ENCODE results near the gene CREB3L2.

CREB3L2 gene

GRCh38 chr7:137847568-137848050 is 154.3 kb downstream of the CREB3L2 start:
- Histone ChIP-seq H3K9me3 (ENCODE audit: control insufficient read depth, insufficient read depth, low read depth, low read length) (no peaks in the 10 kb centered on the region), H3K4me3 (ENCODE audit: low read depth, low read length) (no peak overlapping the region), H3K36me3 (ENCODE audit: control insufficient read depth in 2 of 2, insufficient read depth in 1 of 2, low read length in 2 of 2) (no peaks in the 10 kb centered on the region), H3K27ac (ENCODE audit: extremely low read depth, low read depth, low read length) (no peak overlapping the region), H3K4me1 (ENCODE audit: control insufficient read depth, insufficient read depth, low read length) (no peaks in the 10 kb centered on the region)
- ChIA-PET POLR2A (no interaction called here), CTCF (no interaction called here)
- TF ChIP-seq ZNF140 (tag by site-specific recombination; IDR thresholded peaks at IDR 0.05), result no peak
- TF ChIP-seq ZNF341 (tag by site-specific recombination; IDR thresholded peaks at IDR 0.05; ENCODE audit: low read depth), result no peak
- no peak for TF ChIP-seq ZNF571 (tag by site-specific recombination; IDR thresholded peaks at IDR 0.05)
- TF ChIP-seq PRDM4 (tag by site-specific recombination; IDR thresholded peaks at IDR 0.05), result no peak
- no peak for TF ChIP-seq BCL6B (tag by site-specific recombination; IDR thresholded peaks at IDR 0.05)
- TF ChIP-seq ZNF654 (tag by site-specific recombination; IDR thresholded peaks at IDR 0.05; ENCODE audit: low read depth), result no peak
- no peak for TF ChIP-seq FEZF1 (tag by site-specific recombination; IDR thresholded peaks at IDR 0.05)
- no peak for TF ChIP-seq ZNF2 (tag by site-specific recombination; IDR thresholded peaks at IDR 0.05)
- TF ChIP-seq ZNF121 (tag by site-specific recombination; IDR thresholded peaks at IDR 0.05), result no peak

GRCh38 chr7:137846827-137847567 is 154.9 kb downstream of the CREB3L2 start, which contains the start of gene DGKI:
Gene DGKI (minus strand): TSS chr7:137846974.
- H3K9me3 ChIP-seq (ENCODE audit: control insufficient read depth, insufficient read depth, low read depth, low read length), result no peaks in the 10 kb centered on the region
- ChIA-PET POLR2A (no interaction called here), CTCF (no interaction called here)
- TF ChIP-seq ZBTB26 (tag by site-specific recombination; optimal IDR thresholded peaks at IDR 0.05) (peak; percentile 20), ZNF670 (tag by site-specific recombination; IDR thresholded peaks at IDR 0.05; ENCODE audit: low read depth) (no peak)
- H3K4me1 ChIP-seq (ENCODE audit: control insufficient read depth, insufficient read depth, low read length), result no peaks in the 10 kb centered on the region
- no peak within 1 kb of the TSS for H3K27ac ChIP-seq (ENCODE audit: extremely low read depth, low read depth, low read length)
- peak within 1 kb of the TSS; percentile 28 for H3K4me3 ChIP-seq (ENCODE audit: low read depth, low read length)
- no peaks in the 10 kb centered on the region for H3K36me3 ChIP-seq (ENCODE audit: control insufficient read depth in 2 of 2, insufficient read depth in 1 of 2, low read length in 2 of 2)

GRCh38 chr7:137846549-137846826 is 155.4 kb downstream of the CREB3L2 start:
- ChIA-PET POLR2A (no interaction called here), CTCF (no interaction called here)
- H3K4me1 ChIP-seq (ENCODE audit: control insufficient read depth, insufficient read depth, low read length), result no peaks in the 10 kb centered on the region
- H3K27ac ChIP-seq (ENCODE audit: extremely low read depth, low read depth, low read length), result no peak overlapping the region
- H3K4me3 ChIP-seq (ENCODE audit: low read depth, low read length), result peak overlapping the region; percentile 28
- H3K36me3 ChIP-seq (ENCODE audit: control insufficient read depth in 2 of 2, insufficient read depth in 1 of 2, low read length in 2 of 2), result no peaks in the 10 kb centered on the region
- H3K9me3 ChIP-seq (ENCODE audit: control insufficient read depth, insufficient read depth, low read depth, low read length), result no peaks in the 10 kb centered on the region
- TF ChIP-seq ZSCAN4 (tag by site-specific recombination; IDR thresholded peaks at IDR 0.05) (no peak), ZNF350 (tag by site-specific recombination; IDR thresholded peaks at IDR 0.05) (no peak), BCL6B (tag by site-specific recombination; IDR thresholded peaks at IDR 0.05) (no peak), ZBTB49 (tag by site-specific recombination; IDR thresholded peaks at IDR 0.05; ENCODE audit: low read depth) (no peak), YY2 (tag by site-specific recombination; IDR thresholded peaks at IDR 0.05) (no peak), ZNF830 (tag by site-specific recombination; IDR thresholded peaks at IDR 0.05; ENCODE audit: low read depth) (no peak), ZFP41 (tag by site-specific recombination; IDR thresholded peaks at IDR 0.05; ENCODE audit: borderline replicate concordance) (no peak), ZNF501 (tag by site-specific recombination; IDR thresholded peaks at IDR 0.05) (no peak), ZNF23 (tag by site-specific recombination; IDR thresholded peaks at IDR 0.05; ENCODE audit: borderline replicate concordance) (no peak), MEIS1 (CRISPR knock-in tag; IDR thresholded peaks at IDR 0.05; ENCODE audit: borderline replicate concordance) (no peak), ZNF791 (tag by site-specific recombination; IDR thresholded peaks at IDR 0.05) (no peak), ZNF664 (tag by site-specific recombination; IDR thresholded peaks at IDR 0.05) (no peak)
